GM19193 (cell line): ENCODE data around the gene SLC66A2.

Experiments used
- POLR2A ChIP-seq: IDR thresholded peaks from 4 replicates; pipeline ENCODE4 v1.6.1; 2011; ENCODE audit not compliant: insufficient read depth, insufficient read length; ENCODE audit errors: extremely low read depth

SLC66A2 gene

DNA sequence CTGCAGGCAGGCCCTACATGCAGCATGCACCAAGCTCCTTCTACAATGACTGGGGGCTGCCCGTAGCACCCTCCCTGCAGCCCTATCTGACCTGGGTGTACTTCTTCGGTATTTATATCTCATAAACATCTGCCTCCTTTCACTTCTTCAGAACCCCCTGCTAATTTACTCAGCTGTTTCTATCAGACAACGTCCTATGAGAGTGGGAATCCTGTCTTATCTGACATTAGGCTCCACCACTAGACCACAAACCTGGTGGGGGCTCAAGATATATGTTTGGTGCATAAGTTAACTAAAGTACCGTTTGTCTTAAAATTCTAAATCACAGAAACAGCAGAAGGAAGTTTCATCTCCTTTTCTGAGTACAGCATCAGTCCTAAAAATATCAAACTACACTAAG, 23.6 kb upstream of the SLC66A2 start:
- TF ChIP-seq POLR2A: no peak

- TF ChIP-seq POLR2A: no peak
Measured at GRCh38 chr18:79974025-79974654, 22.7 kb upstream of the SLC66A2 start.

DNA sequence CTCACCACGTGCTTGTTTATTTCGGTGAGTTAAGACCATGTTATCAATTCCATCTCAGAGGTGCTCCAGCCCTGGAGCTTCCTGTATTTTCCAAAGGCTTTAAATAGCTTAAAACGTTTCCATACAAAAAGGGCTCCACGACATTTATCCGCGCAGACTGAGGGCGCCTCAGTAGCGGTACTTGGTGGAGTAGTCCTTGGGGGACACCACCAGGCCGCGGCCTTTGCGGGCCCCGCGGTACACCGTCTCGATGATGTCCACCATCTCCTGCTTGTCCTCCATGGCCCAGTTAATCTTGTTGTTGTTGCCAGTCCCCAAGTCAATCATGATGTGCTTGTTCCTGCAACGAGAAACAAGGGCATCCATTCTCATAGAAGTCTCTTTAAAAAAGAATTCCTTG, 22.1 kb upstream of the SLC66A2 start:
- no peak for TF ChIP-seq POLR2A

GRCh38 chr18:79972720-79973119, 21.3 kb upstream of the SLC66A2 start:
- no peak for TF ChIP-seq POLR2A

DNA sequence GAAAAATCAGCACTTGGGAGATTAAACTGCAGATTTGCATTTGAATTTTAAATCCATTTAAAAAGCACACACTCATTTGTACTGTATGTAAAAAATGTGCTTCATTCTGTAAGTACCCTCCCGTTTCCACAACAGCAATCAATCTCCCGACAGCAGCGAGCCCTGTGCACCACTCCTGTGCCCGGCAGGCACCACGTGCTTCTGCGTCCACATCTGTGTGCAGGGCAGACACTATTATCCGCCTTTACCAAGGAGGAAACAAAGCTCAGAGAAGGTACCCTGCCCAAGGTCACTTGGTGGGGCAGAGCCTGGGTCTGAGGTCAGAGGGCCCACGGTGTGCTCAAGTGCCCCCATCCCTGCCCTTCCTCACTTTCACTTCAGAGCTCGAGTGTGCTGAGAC, 20.5 kb upstream of the SLC66A2 start:
- TF ChIP-seq POLR2A: no peak

DNA sequence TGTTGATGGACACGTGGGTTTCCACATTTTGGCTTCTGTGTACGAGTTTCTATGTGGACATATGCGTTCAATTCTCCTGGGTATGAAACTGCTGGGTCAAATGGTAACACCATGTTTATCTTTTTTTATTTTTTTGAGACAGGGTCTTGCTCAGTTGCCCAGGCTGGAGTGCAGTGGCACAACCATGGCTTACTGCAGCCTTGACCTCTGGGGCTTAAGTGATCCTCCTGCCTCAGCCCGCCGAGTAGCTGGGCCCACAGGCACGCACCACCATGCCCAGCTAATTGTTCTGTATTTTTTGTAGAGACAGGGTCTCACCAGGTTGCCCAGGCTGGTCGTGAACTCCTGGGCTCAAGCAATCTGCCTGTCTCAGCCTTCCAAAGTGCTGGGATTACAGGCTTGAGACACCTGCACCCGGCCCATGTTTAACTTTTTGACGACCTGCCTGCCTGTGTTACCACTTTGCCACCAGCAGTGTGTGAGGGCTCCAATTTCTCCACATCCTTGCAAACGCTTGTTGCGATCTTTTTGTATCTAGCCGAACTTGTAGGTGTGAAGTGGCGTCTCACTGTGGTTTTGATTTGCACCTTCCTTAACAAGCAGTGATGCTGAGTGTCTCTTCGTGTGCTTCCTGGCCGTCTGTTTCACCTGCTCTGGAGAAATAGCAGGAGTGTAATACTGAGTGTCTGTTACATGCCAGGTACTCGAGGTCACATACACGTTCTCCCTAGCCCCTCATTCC, 19.9 kb upstream of the SLC66A2 start:
- TF ChIP-seq POLR2A: no peak

- no peak for TF ChIP-seq POLR2A
Measured at GRCh38 chr18:79970419-79971133, 19.1 kb upstream of the SLC66A2 start.

DNA sequence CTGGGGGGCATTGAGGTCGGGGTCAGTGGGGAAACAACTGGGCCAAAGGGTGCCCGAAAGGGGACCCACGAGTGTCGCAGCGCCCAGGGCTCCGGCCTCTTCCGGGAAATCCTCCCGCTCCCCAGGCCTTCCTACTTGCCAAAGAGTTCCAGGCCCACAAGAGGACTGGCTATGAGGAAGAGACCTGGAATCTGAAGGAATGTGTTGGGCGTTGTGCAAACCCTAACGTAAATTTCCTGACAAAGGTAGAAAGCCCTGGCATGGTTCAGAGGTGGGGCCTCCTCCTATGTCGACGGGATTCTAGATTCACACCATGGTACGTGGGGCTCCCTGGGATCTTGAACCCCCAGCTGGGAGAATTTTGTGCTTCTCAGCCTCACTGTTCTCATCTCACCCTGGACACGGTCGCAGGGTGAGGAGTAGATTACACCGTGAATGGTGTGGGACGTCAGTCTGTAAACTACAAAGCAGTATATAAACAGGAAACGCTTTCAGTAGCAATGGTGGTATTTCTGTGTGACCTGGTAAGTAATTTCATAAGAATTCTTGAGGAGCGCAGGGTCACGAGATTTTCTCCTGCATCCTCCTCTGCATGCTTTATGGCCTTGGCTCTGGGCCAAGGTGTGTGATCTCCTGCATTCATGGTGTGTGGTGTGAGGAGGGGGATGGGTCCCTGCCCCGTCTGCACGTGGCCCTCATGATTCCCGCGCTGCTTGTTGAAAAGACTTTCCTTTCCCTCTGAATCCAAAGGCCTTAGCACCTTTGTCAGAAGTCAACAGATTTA, 13.9 kb upstream of the SLC66A2 start:
- TF ChIP-seq POLR2A: no peak

- peak; percentile 21 for TF ChIP-seq POLR2A
Measured at GRCh38 chr18:79964330-79965118, 13.1 kb upstream of the SLC66A2 start, which contains the start of gene HSBP1L1. Gene HSBP1L1, plus strand, starts transcription at chr18:79964643. Its CDS starts 93 bp downstream, at chr18:79964736.

GRCh38 chr18:79963658-79964329, 12.3 kb upstream of the SLC66A2 start:
- TF ChIP-seq POLR2A: no peak

GRCh38 chr18:79962835-79963657, 11.6 kb upstream of the SLC66A2 start:
- no peak for TF ChIP-seq POLR2A

DNA sequence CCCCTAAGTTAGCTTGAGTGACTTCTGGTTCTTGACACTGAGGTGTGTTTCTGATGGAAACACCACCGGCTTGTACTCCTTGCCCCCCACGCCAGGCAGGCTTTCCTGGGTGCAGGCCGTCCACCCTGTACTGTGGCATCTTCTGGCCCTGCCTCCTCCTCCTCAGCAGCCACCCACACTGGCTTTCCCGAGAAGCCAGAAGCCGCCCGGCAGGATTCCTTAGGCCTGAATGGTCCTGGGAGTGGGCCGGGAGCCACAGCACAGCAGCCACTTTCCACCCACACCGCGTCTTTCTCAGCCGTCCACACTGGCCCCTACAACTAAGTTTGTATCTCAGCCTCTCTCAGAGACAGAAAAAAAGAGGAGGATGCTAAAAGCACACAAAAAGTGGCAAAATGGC, 10.9 kb upstream of the SLC66A2 start:
- no peak for TF ChIP-seq POLR2A
